ENCODE results near the gene HERPUD1.

GRCh38 chr16:56961386-56961785, 29.4 kb downstream of the HERPUD1 start:
- TF ChIP-seq SPI1 (IDR thresholded peaks at IDR 0.05; ENCODE audit: borderline replicate concordance, low read depth): no peak
- TF ChIP-seq CTCF (IDR thresholded peaks at IDR 0.05; ENCODE audit: insufficient read depth, low read length): no peak
- TF ChIP-seq POLR2AphosphoS5 (IDR thresholded peaks at IDR 0.05; ENCODE audit: low read depth): no peak
- no peak for TF ChIP-seq REST (IDR thresholded peaks at IDR 0.05; ENCODE audit: insufficient replicate concordance, low read depth)

Measured in HL-60 (cell line).